Type B pancreatic cell (in vitro differentiated cells): ENCODE results near the gene COL20A1. TPM values are rescaled to one million over a fixed set of nuclear protein-coding genes. Genes with fewer than 3 reads are reported as not detected.

Source experiments
- DNase-seq: peaks from one replicate; pipeline ENCODE4 v3.0.0; 2021; ENCODE audit warnings: mixed read lengths; ENCODE audit not compliant: unreplicated experiment; ENCODE audit errors: extremely low spot score
- H3K27ac Mint-ChIP-seq: 2 replicates; pipeline ENCODE4 v1.8.0; 2021; ENCODE audit warnings: mild to moderate bottlenecking, mixed read lengths
- H3K27me3 Mint-ChIP-seq: 2 replicates; pipeline ENCODE4 v1.8.0; 2021; ENCODE audit warnings: mixed read lengths
- H3K36me3 Mint-ChIP-seq: 2 replicates; pipeline ENCODE4 v1.8.0; 2021; ENCODE audit warnings: mixed read lengths
- H3K4me1 Mint-ChIP-seq: one replicate; pipeline ENCODE4 v1.8.0; 2021; ENCODE audit warnings: mixed read lengths; ENCODE audit not compliant: unreplicated experiment
- H3K4me3 Mint-ChIP-seq: 2 replicates; pipeline ENCODE4 v1.8.0; 2021; ENCODE audit warnings: mild to moderate bottlenecking, mixed read lengths
- H3K9me3 Mint-ChIP-seq: 2 replicates; pipeline ENCODE4 v1.8.0; 2021; ENCODE audit warnings: mixed read lengths
- total RNA-seq: library from RNA; stranded (reverse); gene quantifications from 2 replicates; pipeline ENCODE4 v1.2.1, GENCODE V29; 2021; ENCODE audit warnings: low replicate concordance
- TF ChIP-seq, protein P1 (sequence below): fragments of 200-600 bp; sonication (generic); conservative IDR thresholded peaks from 2 replicates; pipeline ENCODE4 v1.5.0; 2021; ENCODE audit warnings: antibody characterized with exemption, mild to moderate bottlenecking

Gene COL20A1
- total RNA-seq, 1 donor from 2014 or later, result 0.36 TPM

DNA sequence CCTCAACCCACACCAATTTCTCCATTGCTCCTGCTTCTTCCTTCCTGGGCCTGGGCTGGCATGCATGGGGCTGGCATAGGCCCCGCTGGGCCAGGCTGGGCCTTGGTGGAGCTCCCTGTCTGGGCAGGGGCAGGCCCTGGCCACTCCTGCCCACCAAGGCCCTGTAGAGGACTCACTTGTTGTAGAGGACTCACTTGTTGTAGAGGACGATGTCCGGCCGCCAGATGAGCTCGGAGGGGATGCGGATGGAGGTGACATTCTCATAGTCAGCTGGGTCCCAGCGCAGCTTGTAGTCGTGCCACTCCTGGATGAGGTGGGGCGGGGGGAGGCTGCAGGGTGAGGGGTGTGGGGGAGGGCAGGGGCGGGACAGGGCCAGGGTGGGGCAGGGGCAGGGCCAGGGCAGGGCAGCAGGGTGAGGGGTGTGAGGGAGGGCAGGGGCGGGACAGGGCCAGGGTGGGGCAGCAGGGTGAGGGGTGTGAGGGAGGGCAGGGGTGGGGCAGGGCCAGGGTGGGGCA, 62.9 kb downstream of the COL20A1 start:
- Mint-ChIP-seq H3K36me3 (no peaks in the 10 kb centered on the region), H3K9me3 (no peaks in the 10 kb centered on the region), H3K27me3 (peaks cover 10% of the 10 kb centered on the region), H3K27ac (no peak overlapping the region), H3K4me1 (peaks cover 8% of the 10 kb centered on the region), H3K4me3 (no peak overlapping the region)
- no peak for DNase-seq
- TF ChIP-seq, protein P1, sequence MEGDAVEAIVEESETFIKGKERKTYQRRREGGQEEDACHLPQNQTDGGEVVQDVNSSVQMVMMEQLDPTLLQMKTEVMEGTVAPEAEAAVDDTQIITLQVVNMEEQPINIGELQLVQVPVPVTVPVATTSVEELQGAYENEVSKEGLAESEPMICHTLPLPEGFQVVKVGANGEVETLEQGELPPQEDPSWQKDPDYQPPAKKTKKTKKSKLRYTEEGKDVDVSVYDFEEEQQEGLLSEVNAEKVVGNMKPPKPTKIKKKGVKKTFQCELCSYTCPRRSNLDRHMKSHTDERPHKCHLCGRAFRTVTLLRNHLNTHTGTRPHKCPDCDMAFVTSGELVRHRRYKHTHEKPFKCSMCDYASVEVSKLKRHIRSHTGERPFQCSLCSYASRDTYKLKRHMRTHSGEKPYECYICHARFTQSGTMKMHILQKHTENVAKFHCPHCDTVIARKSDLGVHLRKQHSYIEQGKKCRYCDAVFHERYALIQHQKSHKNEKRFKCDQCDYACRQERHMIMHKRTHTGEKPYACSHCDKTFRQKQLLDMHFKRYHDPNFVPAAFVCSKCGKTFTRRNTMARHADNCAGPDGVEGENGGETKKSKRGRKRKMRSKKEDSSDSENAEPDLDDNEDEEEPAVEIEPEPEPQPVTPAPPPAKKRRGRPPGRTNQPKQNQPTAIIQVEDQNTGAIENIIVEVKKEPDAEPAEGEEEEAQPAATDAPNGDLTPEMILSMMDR, result no peak

DNA sequence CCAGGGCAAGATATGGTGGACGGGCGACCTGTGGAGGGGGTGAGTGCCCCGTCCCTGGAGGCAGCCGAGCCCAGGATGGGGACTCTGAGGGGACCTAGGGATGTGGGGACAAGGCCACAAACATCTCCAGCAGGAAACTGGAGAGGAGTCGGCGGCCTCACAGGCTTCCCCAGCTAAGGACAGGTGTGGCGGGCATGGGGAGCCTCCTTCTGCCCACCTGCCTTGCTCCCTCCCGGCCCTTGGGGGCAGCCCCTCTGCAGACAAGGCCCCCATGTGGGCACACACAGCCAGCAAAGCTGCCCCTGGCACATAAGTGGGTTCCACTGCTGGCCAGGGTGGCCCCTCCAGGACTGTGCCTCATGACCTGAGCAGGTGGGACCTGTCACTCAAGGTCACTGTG, 63.5 kb downstream of the COL20A1 start:
- TF ChIP-seq, protein P1, result no peak
- Mint-ChIP-seq H3K27ac (no peak overlapping the region), H3K4me3 (no peak overlapping the region), H3K36me3 (no peaks in the 10 kb centered on the region), H3K4me1 (peaks cover 8% of the 10 kb centered on the region), H3K9me3 (no peaks in the 10 kb centered on the region), H3K27me3 (peaks cover 10% of the 10 kb centered on the region)
- DNase-seq, result no peak

DNA sequence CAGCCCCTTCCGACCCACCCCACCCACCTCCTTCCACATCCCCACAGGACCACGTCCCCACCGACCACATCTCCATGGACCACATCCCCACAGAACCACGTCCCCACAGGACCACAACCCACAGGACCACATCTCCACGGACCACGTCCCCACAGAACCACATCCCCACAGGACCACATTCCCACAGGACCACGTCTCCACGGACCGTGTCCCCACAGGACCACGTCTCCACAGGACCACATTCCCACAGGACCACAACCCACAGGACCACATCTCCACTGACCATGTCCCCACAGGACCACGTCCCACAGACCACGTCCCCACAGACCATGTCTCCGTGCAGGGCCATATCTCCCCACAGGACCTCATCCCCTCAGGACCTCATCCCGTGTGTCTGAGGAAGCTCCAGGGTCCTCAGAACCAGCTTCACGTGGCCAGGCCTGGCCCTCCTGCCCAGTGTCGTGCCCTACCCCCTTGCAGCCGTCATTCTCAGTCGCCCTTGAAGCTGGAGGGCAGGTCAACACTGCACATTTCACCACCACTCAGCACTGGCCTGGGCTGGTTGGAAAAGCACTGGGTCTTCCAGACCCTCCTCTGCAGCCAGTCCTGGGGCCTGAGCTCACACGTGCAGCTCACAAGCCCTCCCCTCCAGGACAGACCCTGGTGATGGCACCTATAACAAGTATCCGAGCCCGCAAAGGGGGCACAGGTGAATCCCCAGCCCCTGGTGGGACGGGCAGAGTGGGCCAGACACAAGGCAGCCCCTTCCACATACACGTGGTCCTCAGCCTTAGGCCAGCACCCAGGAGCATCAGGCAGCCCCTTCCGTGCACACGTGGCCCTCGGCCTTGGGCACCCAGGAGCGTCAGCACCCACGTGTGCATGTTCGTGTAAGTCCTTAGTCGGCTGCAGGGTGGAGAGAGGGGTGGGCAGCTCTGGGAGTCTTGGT, 64.2 kb downstream of the COL20A1 start:
- Mint-ChIP-seq H3K27me3 (peaks cover 10% of the 10 kb centered on the region), H3K9me3 (no peaks in the 10 kb centered on the region), H3K27ac (no peak overlapping the region), H3K4me1 (peaks cover 8% of the 10 kb centered on the region), H3K36me3 (no peaks in the 10 kb centered on the region), H3K4me3 (no peak overlapping the region)
- no peak for DNase-seq
- TF ChIP-seq, protein P1, result no peak

DNA sequence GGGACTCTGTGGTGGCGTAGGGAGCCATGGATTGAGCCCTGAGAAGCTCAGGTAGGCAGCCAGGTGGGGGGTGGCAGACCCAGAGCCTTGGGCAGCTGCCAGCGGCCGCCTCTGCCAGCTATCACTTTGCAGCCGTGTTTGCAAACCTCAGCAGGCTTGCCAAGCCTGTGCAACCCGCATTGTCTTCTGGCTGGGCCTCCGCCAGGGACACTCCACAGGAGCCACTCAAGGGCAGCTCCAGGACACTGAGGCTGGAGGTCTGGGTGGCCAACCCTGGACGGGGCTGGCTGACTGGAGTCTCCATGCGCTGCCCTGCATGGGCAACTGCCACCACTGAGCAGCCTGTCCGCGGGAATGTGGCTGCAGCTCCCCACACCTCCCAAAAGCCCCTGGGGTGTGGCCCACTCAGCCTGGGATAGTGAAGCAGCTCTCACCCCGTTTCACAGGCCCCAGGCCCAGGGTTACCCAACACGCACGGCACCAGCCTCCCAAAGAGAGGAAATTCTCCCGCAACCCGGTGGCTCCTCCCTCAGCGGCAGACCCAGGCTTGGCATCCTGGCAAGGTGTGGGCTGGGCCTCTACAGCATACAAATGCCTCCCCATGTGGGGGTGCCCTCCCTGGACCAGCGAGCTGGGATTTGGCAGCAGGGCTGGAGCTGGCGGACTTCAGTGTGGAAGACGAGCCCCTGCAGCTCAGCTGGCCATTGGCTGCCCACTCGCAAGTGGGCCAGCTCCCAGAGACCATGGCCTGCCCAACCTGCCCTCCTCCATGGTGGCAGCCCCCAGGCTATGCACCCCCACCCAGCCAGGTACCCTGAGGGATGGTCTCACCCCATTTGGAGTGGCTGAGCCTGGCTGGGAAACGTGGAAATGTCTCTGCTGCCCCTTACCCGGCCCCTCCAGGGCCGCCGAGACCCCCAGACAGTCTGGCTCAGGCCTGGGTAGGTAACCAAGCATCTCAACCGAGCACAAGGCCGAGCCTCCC, 65.2 kb downstream of the COL20A1 start:
- TF ChIP-seq, protein P1, result no peak
- DNase-seq, result no peak
- no peaks in the 10 kb centered on the region for H3K9me3 Mint-ChIP-seq
- peaks cover 11% of the 10 kb centered on the region for H3K4me1 Mint-ChIP-seq
- peaks cover 18% of the 10 kb centered on the region for H3K27me3 Mint-ChIP-seq
- H3K27ac Mint-ChIP-seq, result no peak overlapping the region
- no peak overlapping the region for H3K4me3 Mint-ChIP-seq
- H3K36me3 Mint-ChIP-seq, result no peaks in the 10 kb centered on the region

DNA sequence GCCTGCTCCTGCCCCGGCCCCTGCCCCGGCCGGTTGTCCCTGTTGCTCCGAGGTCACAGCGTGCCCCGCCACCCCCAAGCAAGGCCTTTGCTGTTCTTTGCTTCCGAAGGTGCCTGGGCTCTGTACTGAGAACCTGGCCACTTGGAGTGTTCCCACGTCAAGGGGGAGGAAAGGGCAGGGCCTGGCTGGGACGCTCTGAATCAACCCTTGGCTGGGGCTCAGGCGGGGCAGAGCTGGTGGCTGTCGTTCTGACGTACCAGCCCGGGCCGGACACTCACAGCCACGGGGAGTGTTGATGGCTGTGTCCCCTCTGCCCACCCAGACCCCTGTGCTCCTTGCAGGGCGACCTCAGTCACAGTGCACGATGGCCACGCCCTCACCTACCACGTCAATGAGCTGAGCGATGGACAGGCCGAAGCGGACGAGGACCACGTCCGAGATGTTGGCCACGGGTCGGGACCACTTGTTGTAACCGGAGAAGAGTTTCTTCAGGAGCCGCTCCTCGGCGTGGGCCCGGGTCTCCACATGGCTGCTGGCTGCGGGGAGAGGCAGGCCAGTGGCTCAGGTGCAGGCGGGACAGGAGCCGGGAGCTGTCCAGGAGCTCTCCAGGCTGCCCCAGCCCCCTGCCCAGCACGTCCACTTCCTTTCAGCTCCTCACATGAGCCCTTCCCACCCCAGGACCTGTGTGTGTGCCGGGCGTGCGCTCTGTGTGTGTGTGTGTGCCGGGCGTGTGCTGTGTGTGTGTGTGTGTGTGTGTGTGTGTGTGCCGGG, 66.4 kb downstream of the COL20A1 start:
- no peak overlapping the region for H3K27ac Mint-ChIP-seq
- TF ChIP-seq, protein P1, result no peak

More for the DNA sequence above, 66.4 kb downstream of the COL20A1 start:
- no peaks in the 10 kb centered on the region for H3K36me3 Mint-ChIP-seq
- H3K4me1 Mint-ChIP-seq, result peaks cover 11% of the 10 kb centered on the region
- DNase-seq, result no peak
- peaks cover 18% of the 10 kb centered on the region for H3K27me3 Mint-ChIP-seq
- no peaks in the 10 kb centered on the region for H3K9me3 Mint-ChIP-seq
- H3K4me3 Mint-ChIP-seq, result no peak overlapping the region
